ENCODE data around the gene SLMAP. TPM values are rescaled to one million over a fixed set of nuclear protein-coding genes. Genes with fewer than 3 reads are reported as not detected.

The SLMAP gene
- total RNA-seq, 1 experiment from 2014 or later, result 48.0 TPM

- peak; percentile 85 for DNase-seq (ENCODE audit: low read depth)
Observed at GRCh38 chr3:57959423-57960173, 203.5 kb downstream of the SLMAP start.

GRCh38 chr3:57960174-57960505 is 204.0 kb downstream of the SLMAP start:
- DNase-seq (ENCODE audit: low read depth), result no peak

- no peak for DNase-seq (ENCODE audit: low read depth)
Observed at GRCh38 chr3:57961177-57961827, 205.2 kb downstream of the SLMAP start.

- peak; percentile 71 for DNase-seq (ENCODE audit: low read depth)
Observed at GRCh38 chr3:57961828-57962447, 205.8 kb downstream of the SLMAP start.

- no peak for DNase-seq (ENCODE audit: low read depth)
Observed at GRCh38 chr3:57962448-57962834, 206.3 kb downstream of the SLMAP start.

GRCh38 chr3:57963811-57964346 is 207.8 kb downstream of the SLMAP start:
- no peak for DNase-seq (ENCODE audit: low read depth)

- no peak for DNase-seq (ENCODE audit: low read depth)
Observed at GRCh38 chr3:57966829-57967228, 210.7 kb downstream of the SLMAP start.

GRCh38 chr3:57967590-57967989 is 211.5 kb downstream of the SLMAP start:
- no peak for DNase-seq (ENCODE audit: low read depth)

GRCh38 chr3:57968501-57968900 is 212.4 kb downstream of the SLMAP start:
- no peak for DNase-seq (ENCODE audit: low read depth)

- no peak for DNase-seq (ENCODE audit: low read depth)
Observed at GRCh38 chr3:57971975-57972374, 215.9 kb downstream of the SLMAP start.

- DNase-seq (ENCODE audit: low read depth), result no peak
Observed at GRCh38 chr3:57972531-57973111, 216.5 kb downstream of the SLMAP start.

- DNase-seq (ENCODE audit: low read depth), result no peak
Observed at GRCh38 chr3:57973715-57974477, 217.8 kb downstream of the SLMAP start.

- peak; percentile 98 for DNase-seq (ENCODE audit: low read depth)
Observed at GRCh38 chr3:57974796-57975388, 218.8 kb downstream of the SLMAP start.

- DNase-seq (ENCODE audit: low read depth), result no peak
Observed at GRCh38 chr3:57977818-57978235, 221.7 kb downstream of the SLMAP start.

GRCh38 chr3:57978316-57978715 is 222.2 kb downstream of the SLMAP start:
- peak; percentile 48 for DNase-seq (ENCODE audit: low read depth)

Other genes with a start within 250 kb of the SLMAP start
- 0.02 TPM in 1 of 2 replicates, not detected in the other for gene DNAH12, start 212.0 kb upstream of the SLMAP start, total RNA-seq (2014; rRNA removed; shearing (Covaris generic))
- gene PDE12, start 200.0 kb upstream of the SLMAP start, total RNA-seq (2014; rRNA removed; shearing (Covaris generic)), result 24.7 and 33.5 TPM in 2 replicates
- gene ARF4, start 159.0 kb upstream of the SLMAP start, total RNA-seq (2014; rRNA removed; shearing (Covaris generic)), result 169 and 206 TPM in 2 replicates
- gene DENND6A, start 63.2 kb upstream of the SLMAP start, total RNA-seq (2014; rRNA removed; shearing (Covaris generic)), result 8.8 and 11.8 TPM in 2 replicates

All from HT1080 (cell line).